Measurements from ENCODE around the gene RRAS. TPM values are rescaled to one million over a fixed set of nuclear protein-coding genes. Genes with fewer than 3 reads are reported as not detected.
A peak's percentile ranks its signal among the peaks of the same experiment; 100 is the strongest.

RRAS gene
- total RNA-seq, 1 donor from 2014 or later, result 4.7 TPM

DNA sequence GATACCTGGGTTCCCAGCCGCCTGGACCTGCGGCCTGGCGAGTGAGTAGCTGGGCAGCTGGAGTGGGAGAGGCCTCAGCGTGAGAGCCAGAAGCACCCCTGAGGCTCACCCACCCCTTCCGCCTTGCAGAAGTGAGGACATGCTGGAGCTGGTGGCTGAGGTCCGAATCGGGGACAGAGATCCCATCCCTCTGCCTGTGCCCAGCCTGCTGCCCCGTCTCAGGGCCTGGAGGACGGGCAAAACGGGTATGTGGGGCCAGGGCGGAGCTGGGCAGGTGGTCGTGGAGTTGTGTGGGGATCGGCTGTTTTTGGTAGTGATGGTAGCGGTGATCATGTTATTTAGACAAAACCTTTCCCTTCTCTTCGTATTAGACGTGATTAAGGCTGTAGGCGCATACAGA lies 6.6 kb upstream of the RRAS start:
- no peak for DNase-seq
- Mint-ChIP-seq H3K27ac (ENCODE audit: unreplicated experiment) (no peak overlapping the region), H3K9me3 (ENCODE audit: unreplicated experiment) (peaks cover 12% of the 10 kb centered on the region)

DNA sequence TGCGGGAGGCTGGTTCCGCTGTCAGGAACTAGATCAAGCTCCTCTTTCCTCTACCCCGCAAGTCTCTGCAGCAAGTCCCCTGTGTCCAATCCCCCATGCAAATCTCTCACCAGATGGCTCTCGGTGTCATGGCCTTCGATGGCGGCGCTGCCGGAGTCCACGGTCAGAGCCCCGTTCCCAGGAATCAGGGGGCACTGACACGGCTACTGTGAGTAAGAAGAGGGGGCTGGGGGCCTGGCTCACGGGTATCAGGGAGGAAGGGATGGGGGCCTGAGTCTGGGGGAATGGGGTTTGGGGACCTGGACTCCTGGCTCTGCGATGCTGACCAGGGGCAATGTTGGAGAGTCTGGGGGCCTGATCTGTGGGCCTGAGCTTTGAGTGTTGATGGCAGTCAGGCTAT lies 6.1 kb upstream of the RRAS start:
- Mint-ChIP-seq H3K27me3 (ENCODE audit: unreplicated experiment) (peaks cover 7% of the 10 kb centered on the region), H3K36me3 (ENCODE audit: unreplicated experiment) (no peaks in the 10 kb centered on the region), H3K4me3 (ENCODE audit: unreplicated experiment) (peak overlapping the region; percentile 30), H3K9me3 (ENCODE audit: unreplicated experiment) (peaks cover 12% of the 10 kb centered on the region), H3K27ac (ENCODE audit: unreplicated experiment) (peak overlapping the region; percentile 62), H3K4me1 (ENCODE audit: low read depth, unreplicated experiment) (peaks cover 21% of the 10 kb centered on the region)
- DNase-seq, result no peak
- no peak for TF ChIP-seq CTCF (IDR thresholded peaks at IDR 0.05; ENCODE audit: partially characterized antibody, unreplicated experiment)

More for the DNA sequence above, 6.6 kb upstream of the RRAS start:
- Mint-ChIP-seq H3K4me3 (ENCODE audit: unreplicated experiment) (no peak overlapping the region), H3K27me3 (ENCODE audit: unreplicated experiment) (peaks cover 7% of the 10 kb centered on the region), H3K4me1 (ENCODE audit: low read depth, unreplicated experiment) (peaks cover 20% of the 10 kb centered on the region), H3K36me3 (ENCODE audit: unreplicated experiment) (no peaks in the 10 kb centered on the region)
- no peak for TF ChIP-seq CTCF (IDR thresholded peaks at IDR 0.05; ENCODE audit: partially characterized antibody, unreplicated experiment)

- peak overlapping the region; percentile 30 for H3K4me3 Mint-ChIP-seq (ENCODE audit: unreplicated experiment)
- peaks cover 11% of the 10 kb centered on the region for H3K9me3 Mint-ChIP-seq (ENCODE audit: unreplicated experiment)
- H3K27ac Mint-ChIP-seq (ENCODE audit: unreplicated experiment), result peak overlapping the region; percentile 62
- H3K36me3 Mint-ChIP-seq (ENCODE audit: unreplicated experiment), result no peaks in the 10 kb centered on the region
- no peak for TF ChIP-seq CTCF (IDR thresholded peaks at IDR 0.05; ENCODE audit: partially characterized antibody, unreplicated experiment)
- peaks cover 25% of the 10 kb centered on the region for H3K4me1 Mint-ChIP-seq (ENCODE audit: low read depth, unreplicated experiment)
- H3K27me3 Mint-ChIP-seq (ENCODE audit: unreplicated experiment), result peaks cover 7% of the 10 kb centered on the region
- no peak for DNase-seq
Observed at GRCh38 chr19:49645592-49645991, 5.6 kb upstream of the RRAS start.

DNA sequence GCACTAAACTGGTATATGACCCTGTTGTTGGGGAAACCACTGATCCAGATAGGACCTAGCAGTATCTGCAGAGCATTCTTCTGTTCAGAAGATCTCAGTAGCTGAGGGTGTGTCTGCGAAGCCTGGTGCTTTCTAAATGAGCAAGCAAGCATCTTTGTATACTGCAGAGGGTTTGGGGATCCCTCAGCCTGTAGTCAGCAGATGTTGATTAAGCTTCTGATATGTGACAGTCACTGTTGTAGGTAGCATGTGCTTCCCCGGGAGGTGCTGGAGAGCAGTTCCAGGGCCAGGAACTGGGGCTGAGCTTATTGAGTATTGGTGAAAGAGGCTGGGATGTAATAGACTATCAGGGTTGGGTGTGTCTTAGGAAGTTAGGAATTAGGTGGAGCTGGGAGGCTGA lies 3.5 kb upstream of the RRAS start:
- DNase-seq, result no peak
- no peak for TF ChIP-seq CTCF (IDR thresholded peaks at IDR 0.05; ENCODE audit: partially characterized antibody, unreplicated experiment)
- H3K36me3 Mint-ChIP-seq (ENCODE audit: unreplicated experiment), result no peaks in the 10 kb centered on the region
- H3K4me1 Mint-ChIP-seq (ENCODE audit: low read depth, unreplicated experiment), result peaks cover 34% of the 10 kb centered on the region
- peaks cover 7% of the 10 kb centered on the region for H3K27me3 Mint-ChIP-seq (ENCODE audit: unreplicated experiment)
- H3K27ac Mint-ChIP-seq (ENCODE audit: unreplicated experiment), result peak overlapping the region; percentile 6
- H3K9me3 Mint-ChIP-seq (ENCODE audit: unreplicated experiment), result peaks cover 12% of the 10 kb centered on the region
- peak overlapping the region; percentile 100 for H3K4me3 Mint-ChIP-seq (ENCODE audit: unreplicated experiment)

DNA sequence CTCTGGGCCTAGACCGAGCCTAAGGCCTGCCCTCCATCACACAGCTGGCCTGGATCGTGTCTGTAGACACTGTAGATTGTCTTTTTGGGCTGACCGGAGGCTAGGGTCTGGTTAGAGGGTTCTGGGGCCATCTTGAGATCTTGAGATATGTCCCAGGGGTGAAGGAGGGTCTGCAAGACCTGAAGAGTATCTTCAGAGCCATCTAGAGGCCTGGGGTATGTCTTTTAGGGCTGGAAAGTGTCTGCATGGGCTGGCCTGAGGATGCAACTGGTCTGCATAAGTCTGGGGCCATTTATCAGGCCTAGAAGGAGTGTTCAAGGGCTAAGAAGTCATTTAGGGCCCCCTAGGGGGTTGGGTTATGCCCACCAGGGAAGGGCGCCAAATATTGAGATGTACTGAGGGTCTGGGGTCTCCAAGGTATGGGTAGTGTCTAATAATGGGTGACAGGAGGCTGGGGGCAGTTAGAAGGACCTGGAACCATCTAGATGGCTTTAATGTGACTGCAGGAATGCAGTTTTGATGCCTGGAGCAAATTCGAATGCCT lies 2.6 kb upstream of the RRAS start:
- peak overlapping the region; percentile 100 for H3K4me3 Mint-ChIP-seq (ENCODE audit: unreplicated experiment)
- H3K9me3 Mint-ChIP-seq (ENCODE audit: unreplicated experiment), result peaks cover 14% of the 10 kb centered on the region
- no peak for TF ChIP-seq CTCF (IDR thresholded peaks at IDR 0.05; ENCODE audit: partially characterized antibody, unreplicated experiment)
- peaks cover 11% of the 10 kb centered on the region for H3K27me3 Mint-ChIP-seq (ENCODE audit: unreplicated experiment)
- DNase-seq, result no peak
- peaks cover 38% of the 10 kb centered on the region for H3K4me1 Mint-ChIP-seq (ENCODE audit: low read depth, unreplicated experiment)
- H3K36me3 Mint-ChIP-seq (ENCODE audit: unreplicated experiment), result no peaks in the 10 kb centered on the region
- peak overlapping the region; percentile 96 for H3K27ac Mint-ChIP-seq (ENCODE audit: unreplicated experiment)

All from glutamatergic neuron (in vitro differentiated cells).